ENCODE data around the gene LRRC37A3.

DNA sequence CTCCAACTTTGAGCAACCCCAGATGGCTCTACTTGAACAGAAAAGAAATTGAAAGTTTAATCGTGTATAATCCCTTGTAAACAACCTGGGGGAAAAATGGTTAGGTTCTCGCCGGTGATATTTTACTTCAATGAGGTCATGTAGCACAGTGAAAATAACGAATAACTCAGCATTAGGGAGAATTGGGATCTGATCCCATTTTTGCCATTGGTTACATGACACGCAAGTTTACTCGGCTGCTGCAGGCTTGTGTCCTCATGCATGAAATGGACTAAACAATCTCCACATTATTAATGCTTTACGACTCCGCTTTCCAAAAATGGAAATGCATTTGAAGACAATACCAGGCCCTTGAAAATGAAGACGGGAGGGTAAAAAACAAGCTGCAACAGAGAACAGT, 45.5 kb upstream of the LRRC37A3 start:
- TF ChIP-seq, protein P1, sequence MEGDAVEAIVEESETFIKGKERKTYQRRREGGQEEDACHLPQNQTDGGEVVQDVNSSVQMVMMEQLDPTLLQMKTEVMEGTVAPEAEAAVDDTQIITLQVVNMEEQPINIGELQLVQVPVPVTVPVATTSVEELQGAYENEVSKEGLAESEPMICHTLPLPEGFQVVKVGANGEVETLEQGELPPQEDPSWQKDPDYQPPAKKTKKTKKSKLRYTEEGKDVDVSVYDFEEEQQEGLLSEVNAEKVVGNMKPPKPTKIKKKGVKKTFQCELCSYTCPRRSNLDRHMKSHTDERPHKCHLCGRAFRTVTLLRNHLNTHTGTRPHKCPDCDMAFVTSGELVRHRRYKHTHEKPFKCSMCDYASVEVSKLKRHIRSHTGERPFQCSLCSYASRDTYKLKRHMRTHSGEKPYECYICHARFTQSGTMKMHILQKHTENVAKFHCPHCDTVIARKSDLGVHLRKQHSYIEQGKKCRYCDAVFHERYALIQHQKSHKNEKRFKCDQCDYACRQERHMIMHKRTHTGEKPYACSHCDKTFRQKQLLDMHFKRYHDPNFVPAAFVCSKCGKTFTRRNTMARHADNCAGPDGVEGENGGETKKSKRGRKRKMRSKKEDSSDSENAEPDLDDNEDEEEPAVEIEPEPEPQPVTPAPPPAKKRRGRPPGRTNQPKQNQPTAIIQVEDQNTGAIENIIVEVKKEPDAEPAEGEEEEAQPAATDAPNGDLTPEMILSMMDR (IDR thresholded peaks at IDR 0.05; ENCODE audit: low read length): no peak
- no peak for TF ChIP-seq EZH2 (IDR thresholded peaks at IDR 0.05; ENCODE audit: borderline replicate concordance, low read length)

All from OCI-LY1 (cell line).